ELR (cell line): ENCODE results near the gene MSX1.

ENCODE experiments used
- DNase-seq: peaks from one replicate; pipeline ENCODE4 v3.0.0-alpha.2; 2015; ENCODE audit warnings: low read depth

The MSX1 gene

DNA sequence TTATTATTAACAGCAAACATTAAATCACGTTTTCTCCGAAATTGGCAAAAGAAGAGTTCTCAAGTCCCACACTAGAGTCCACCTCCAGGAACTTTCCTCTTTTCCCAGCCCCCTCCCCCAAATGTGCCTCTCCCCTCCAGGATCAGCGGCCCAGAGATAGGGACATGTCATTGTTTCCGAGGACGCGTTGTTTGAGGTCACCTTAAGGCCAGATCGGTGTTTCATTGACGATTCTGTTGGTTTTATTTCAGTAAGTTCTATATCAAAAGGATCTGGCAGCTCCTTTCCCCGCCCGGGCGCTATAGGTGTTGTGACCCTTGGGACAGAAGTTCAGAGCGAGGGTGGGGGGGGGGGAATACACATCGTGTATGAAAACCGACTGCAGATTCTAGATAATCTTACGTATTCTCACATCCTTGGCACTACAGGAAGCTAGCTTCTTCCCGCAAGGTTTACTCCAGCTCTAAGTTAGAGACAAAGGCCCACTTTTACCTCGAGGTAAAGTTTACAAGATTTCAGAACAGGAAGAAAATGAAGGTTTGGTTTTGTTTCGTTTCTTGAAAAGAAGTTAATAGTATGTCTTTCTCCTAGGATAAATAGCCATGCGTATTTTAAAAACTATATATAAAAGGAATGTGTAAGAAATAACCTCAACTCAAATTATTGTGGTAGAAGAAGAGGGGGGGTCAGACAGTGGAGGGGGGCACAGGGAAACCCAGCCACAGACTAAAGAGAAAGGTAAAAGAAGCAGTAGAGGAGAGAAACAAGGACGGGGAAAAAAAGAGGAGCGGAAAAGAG lies 739 bp upstream of the MSX1 start:
- DNase-seq, result no peak

DNA sequence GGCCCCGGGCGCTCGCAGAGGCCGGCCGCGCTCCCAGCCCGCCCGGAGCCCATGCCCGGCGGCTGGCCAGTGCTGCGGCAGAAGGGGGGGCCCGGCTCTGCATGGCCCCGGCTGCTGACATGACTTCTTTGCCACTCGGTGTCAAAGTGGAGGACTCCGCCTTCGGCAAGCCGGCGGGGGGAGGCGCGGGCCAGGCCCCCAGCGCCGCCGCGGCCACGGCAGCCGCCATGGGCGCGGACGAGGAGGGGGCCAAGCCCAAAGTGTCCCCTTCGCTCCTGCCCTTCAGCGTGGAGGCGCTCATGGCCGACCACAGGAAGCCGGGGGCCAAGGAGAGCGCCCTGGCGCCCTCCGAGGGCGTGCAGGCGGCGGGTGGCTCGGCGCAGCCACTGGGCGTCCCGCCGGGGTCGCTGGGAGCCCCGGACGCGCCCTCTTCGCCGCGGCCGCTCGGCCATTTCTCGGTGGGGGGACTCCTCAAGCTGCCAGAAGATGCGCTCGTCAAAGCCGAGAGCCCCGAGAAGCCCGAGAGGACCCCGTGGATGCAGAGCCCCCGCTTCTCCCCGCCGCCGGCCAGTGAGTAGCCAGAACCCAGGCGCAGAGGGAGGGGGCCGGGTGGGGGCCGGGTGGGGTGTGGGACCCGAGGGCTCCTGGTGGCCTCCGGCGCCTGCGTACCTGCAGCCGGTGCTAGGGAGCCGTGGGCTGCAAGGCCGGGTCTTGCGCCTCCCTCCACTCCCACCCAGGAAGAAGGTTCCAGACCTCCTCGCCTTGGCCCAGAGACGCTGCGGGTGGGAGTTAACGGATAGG lies 534 bp downstream of the MSX1 start:
- DNase-seq, result peak; percentile 41

DNA sequence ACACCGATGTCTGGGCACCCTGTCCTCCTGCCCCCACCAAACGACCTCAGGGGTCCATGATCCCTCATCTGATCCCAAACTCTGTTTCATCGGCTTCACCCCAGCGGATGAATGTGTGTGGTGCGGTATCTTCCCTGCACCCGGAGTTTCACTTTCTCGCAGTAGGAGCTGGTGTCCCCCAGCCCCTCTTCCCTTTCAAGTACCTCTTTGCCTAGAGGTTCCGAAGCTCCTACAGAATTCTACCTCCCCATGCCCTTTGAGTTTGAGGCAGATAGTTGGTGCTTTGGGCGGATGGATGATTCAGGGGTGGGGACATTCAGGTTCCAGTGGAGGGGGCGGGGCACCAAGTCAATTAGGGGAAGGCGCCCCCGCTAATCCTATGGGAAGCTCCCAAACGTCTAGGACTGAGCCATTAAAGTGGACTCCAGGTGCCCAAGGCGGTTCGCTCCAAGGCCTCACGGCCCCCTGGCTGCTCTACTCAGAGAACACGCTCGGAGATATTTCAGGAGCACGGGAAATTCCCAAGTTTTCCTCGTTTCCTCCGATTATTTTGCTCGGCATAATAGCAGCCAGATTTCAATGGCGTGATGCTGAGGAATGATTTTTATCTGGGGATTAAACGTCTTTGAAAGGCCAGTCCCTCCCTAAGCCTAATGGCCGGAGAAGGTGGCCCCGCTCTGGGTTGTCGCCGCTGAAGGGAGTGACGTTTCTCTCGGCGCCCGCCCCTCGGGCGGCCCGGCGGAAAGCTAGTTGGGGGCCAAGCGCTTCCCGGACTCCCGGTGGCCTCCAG lies 1.3 kb downstream of the MSX1 start:
- peak; percentile 60 for DNase-seq

DNA sequence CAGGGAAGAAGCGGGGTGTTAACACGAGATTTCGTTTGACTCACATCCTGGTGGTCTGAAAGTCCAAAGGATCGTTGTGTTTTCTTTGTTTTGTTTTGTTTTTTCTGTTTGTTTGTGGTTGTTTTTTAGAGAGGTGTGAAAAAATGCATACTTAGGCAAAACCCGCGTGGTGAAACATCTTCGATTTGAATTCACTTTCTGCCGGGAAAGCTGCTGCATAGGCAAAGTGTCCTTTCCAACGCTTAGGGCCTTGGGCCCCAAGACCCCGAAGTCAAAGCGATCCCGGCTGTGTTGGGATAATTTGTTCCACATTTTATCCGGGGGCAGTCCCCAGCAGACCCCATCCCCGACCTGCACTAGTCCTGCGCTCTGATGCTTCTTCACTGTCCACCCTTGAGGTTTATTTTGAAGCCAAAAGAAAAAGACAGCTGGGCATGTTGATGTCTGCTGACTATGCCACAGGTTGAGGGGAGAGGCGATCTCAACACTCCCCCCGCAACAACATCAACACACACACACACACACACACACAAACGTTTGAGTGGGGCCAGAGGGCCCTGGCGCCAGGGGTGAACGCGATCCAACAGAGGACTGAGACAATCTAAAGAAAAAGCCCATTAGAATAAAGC lies 2.0 kb downstream of the MSX1 start:
- DNase-seq, result no peak

DNA sequence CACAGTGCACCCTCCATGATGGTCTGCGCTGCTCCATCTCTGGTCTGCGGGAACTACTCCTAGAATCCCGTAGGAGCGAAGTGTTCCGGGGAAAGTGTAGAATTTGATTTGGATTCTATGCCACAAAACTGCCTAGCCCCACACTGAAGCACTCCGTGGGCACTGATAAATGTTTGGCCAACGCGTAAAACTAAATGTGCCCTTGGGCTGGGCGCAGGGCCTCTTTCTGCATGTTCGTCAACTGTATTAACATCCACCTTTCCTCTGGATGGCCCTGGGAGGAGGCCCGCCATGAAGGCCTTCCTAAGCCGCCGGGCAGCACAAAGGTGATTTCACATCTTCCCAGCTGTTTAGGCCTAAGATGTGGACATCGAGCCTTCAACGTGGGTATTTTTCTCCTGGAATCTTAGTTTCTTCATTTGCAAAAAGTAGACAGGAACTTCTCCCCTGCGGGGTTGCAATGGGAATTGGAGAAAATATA lies 2.6 kb downstream of the MSX1 start:
- no peak for DNase-seq

DNA sequence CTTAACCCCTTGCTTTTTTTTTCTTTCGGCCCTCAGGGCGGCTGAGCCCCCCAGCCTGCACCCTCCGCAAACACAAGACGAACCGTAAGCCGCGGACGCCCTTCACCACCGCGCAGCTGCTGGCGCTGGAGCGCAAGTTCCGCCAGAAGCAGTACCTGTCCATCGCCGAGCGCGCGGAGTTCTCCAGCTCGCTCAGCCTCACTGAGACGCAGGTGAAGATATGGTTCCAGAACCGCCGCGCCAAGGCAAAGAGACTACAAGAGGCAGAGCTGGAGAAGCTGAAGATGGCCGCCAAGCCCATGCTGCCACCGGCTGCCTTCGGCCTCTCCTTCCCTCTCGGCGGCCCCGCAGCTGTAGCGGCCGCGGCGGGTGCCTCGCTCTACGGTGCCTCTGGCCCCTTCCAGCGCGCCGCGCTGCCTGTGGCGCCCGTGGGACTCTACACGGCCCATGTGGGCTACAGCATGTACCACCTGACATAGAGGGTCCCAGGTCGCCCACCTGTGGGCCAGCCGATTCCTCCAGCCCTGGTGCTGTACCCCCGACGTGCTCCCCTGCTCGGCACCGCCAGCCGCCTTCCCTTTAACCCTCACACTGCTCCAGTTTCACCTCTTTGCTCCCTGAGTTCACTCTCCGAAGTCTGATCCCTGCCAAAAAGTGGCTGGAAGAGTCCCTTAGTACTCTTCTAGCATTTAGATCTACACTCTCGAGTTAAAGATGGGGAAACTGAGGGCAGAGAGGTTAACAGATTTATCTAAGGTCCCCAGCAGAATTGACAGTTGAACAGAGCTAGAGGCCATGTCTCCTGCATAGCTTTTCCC lies 3.4 kb downstream of the MSX1 start:
- no peak for DNase-seq

- no peak for DNase-seq
These were observed 5.0 kb downstream of the MSX1 start for GRCh38 chr4:4864443-4864939.

- DNase-seq, result no peak
These were observed 5.7 kb downstream of the MSX1 start for GRCh38 chr4:4864940-4865704.

DNA sequence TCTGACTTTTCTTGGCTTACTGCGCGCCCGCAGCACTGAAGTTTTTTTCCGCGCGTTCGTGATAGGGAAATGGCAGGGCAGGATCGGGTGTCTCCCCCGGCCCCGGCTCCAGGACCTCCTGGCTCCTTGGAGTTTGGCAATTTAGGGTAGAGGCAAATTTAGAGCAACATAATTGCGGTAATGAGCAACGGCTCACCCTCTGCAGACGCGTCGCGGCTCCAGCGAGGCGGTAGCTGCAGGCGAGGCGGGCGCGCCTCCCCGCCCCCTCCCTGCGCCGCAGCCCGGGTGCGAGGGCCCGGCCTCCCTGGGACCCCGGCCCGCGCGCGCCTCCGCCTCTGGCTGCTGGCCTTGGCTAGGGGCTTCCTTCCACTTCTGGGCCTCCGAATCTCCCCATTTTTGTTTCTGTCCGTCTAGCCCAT lies 6.2 kb downstream of the MSX1 start:
- DNase-seq, result no peak

- DNase-seq, result no peak
These were observed 6.8 kb downstream of the MSX1 start for GRCh38 chr4:4866124-4866865.

- DNase-seq, result no peak
These were observed 7.5 kb downstream of the MSX1 start for GRCh38 chr4:4866866-4867374.

GRCh38 chr4:4867375-4868039 lies 8.0 kb downstream of the MSX1 start:
- no peak for DNase-seq

DNA sequence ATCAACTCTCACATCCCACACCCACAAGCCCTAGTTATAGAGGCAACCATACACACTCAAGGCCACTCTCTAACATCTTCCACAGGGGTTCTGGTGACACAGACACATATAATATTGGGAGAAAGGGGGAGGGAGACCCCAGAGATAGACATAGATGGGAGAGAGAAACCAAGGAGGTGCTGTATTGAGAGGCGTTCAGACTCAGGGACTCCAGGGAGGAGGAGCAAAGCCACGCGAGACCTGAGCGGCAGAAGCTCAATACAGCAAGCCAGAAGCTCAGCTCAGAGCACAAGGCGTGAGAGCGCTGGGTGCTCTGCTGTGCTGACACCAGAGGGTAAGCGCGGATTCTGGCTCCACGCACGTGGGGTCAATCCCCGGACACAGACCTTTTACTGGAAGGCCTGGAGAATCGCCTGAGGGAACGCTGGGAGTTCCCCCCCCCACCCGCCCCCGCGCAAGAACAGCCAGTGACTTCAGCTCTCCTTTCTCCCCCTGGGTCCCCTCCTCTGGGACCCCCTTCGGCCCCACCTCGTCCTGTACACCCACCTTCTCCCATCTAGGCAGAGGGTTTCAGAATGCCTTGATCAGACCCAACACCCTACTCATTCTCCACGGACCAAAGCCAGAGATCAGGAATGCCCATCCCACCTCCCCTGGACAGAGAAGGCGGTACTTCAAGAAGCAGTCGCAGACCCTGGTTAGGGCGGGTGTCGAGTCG lies 8.7 kb downstream of the MSX1 start:
- no peak for DNase-seq

GRCh38 chr4:4868758-4869723 lies 9.6 kb downstream of the MSX1 start:
- no peak for DNase-seq

DNA sequence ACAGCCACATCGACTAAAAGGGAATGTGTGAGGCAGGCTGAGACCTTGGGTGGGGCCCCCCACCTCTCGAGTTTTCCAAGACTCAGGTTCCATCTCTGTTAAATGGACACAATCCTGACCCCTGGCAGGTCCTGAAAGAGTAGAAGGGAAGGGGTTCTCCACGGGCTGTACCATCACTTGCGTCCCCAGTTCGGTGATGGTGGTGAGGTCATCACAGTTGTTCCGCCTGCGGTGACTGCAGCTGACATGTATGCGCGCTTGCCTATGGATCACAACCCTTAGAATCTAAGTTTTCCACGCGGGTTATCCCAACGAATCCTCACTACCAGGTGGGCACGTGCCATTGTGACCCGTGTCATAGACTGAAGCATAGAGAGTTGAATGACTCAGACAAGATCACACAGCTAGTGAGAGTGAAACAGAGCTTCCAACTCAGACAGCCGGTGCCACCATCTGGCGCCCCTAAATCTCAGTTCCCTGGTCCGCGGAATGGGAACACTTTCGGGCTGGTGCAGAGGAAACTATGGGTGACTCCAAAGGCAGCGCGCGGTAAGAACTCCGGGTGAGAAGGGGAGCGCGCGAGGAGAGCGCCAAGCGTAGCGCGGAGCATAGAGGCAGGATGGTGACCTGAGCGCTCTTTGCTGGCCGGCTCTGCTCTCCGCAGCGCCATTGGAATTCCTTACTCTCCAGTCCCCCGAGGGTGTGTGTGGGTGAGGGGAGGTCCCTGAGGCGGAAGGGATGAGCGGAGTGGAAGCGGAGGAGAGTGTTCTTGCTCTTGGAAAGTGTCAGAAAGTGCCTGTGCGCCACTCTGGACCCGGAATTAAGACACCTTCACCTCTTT lies 10.5 kb downstream of the MSX1 start:
- peak; percentile 8 for DNase-seq
